Measurements from ENCODE around the gene ENOX1.

The ENOX1 gene

GRCh38 chr13:43669964-43670363 is 116.8 kb downstream of the ENOX1 start:
- no peak for DNase-seq (ENCODE audit: low read depth in 3 of 3)

- no peak for DNase-seq (ENCODE audit: low read depth in 3 of 3)
Measured at GRCh38 chr13:43669101-43669500, 117.7 kb downstream of the ENOX1 start.

- DNase-seq (ENCODE audit: low read depth in 3 of 3) = no peak
Measured at GRCh38 chr13:43666403-43666802, 120.4 kb downstream of the ENOX1 start.

- DNase-seq (ENCODE audit: low read depth in 3 of 3) = no peak
Measured at GRCh38 chr13:43665388-43665787, 121.4 kb downstream of the ENOX1 start.

GRCh38 chr13:43664700-43665191 is 122.0 kb downstream of the ENOX1 start:
- DNase-seq (ENCODE audit: low read depth in 3 of 3) = no peak

- no peak for DNase-seq (ENCODE audit: low read depth in 3 of 3)
Measured at GRCh38 chr13:43663474-43664090, 123.2 kb downstream of the ENOX1 start.

GRCh38 chr13:43662976-43663375 is 123.8 kb downstream of the ENOX1 start:
- no peak for DNase-seq (ENCODE audit: low read depth in 3 of 3)

GRCh38 chr13:43661161-43661830 is 125.5 kb downstream of the ENOX1 start:
- no peak for DNase-seq (ENCODE audit: low read depth in 3 of 3)

- DNase-seq (ENCODE audit: low read depth in 3 of 3) = no peak
Measured at GRCh38 chr13:43657485-43657884, 129.3 kb downstream of the ENOX1 start.

GRCh38 chr13:43653980-43654379 is 132.8 kb downstream of the ENOX1 start:
- DNase-seq (ENCODE audit: low read depth in 3 of 3) = no peak

GRCh38 chr13:43653395-43653794 is 133.4 kb downstream of the ENOX1 start:
- DNase-seq (ENCODE audit: low read depth in 3 of 3) = no peak

GRCh38 chr13:43652760-43653159 is 134.0 kb downstream of the ENOX1 start:
- DNase-seq (ENCODE audit: low read depth in 3 of 3) = no peak

- DNase-seq (ENCODE audit: low read depth in 3 of 3) = no peak
Measured at GRCh38 chr13:43650882-43651281, 135.9 kb downstream of the ENOX1 start.

- no peak for DNase-seq (ENCODE audit: low read depth in 3 of 3)
Measured at GRCh38 chr13:43648733-43649132, 138.0 kb downstream of the ENOX1 start.

GRCh38 chr13:43647471-43647870 is 139.3 kb downstream of the ENOX1 start:
- DNase-seq (ENCODE audit: low read depth in 3 of 3) = no peak

- no peak for DNase-seq (ENCODE audit: low read depth in 3 of 3)
Measured at GRCh38 chr13:43640476-43640875, 146.3 kb downstream of the ENOX1 start.

- no peak for DNase-seq (ENCODE audit: low read depth in 3 of 3)
Measured at GRCh38 chr13:43631106-43631505, 155.7 kb downstream of the ENOX1 start.

- no peak for DNase-seq (ENCODE audit: low read depth in 3 of 3)
Measured at GRCh38 chr13:43629691-43630480, 156.9 kb downstream of the ENOX1 start.

- no peak for DNase-seq (ENCODE audit: low read depth in 3 of 3)
Measured at GRCh38 chr13:43626994-43627393, 159.8 kb downstream of the ENOX1 start.

GRCh38 chr13:43614063-43614462 is 172.7 kb downstream of the ENOX1 start:
- no peak for DNase-seq (ENCODE audit: low read depth in 3 of 3)

- no peak for DNase-seq (ENCODE audit: low read depth in 3 of 3)
Measured at GRCh38 chr13:43611281-43612273, 175.2 kb downstream of the ENOX1 start.
